Tibial nerve (tissue), 4 donors: ENCODE data around the gene CLHC1. TPM values are rescaled to one million over a fixed set of nuclear protein-coding genes. Genes with fewer than 3 reads are reported as not detected.

ENCODE experiments used
- DNase-seq, 2 donors: peaks; one replicate each; pipeline ENCODE4 v3.0.0-alpha.2; 2019; ENCODE audit warnings: low spot score in 2 of 2
- H3K27ac ChIP-seq, 4 donors: fragments of 200-600 bp; sonication (generic) in 3 of 4; one replicate each; pipeline ENCODE4 v1.5.1; 2017 to 2019; ENCODE audit warnings: mild to moderate bottlenecking in 1 of 4
- H3K27me3 ChIP-seq, 2 donors: fragments of 200-600 bp; sonication (generic) in 1 of 2; one replicate each; pipeline versions ENCODE4 v1.5.1 to v1.6.0; 2017 to 2019
- H3K36me3 ChIP-seq, 3 donors: fragments of 200-600 bp; sonication (generic); one replicate each; pipeline ENCODE4 v1.5.1; 2018 to 2019
- H3K4me1 ChIP-seq, 4 donors: fragments of 200-600 bp; sonication (generic) in 3 of 4; one replicate each; pipeline ENCODE4 v1.5.1; 2017 to 2019
- H3K4me3 ChIP-seq, 4 donors: fragments of 200-600 bp; sonication (generic) in 3 of 4; one replicate each; pipeline ENCODE4 v1.5.1; 2017 to 2019; ENCODE audit warnings: mild to moderate bottlenecking in 1 of 4, moderate library complexity in 1 of 4
- H3K9me3 ChIP-seq, 4 donors: fragments of 200-600 bp; sonication (generic) in 3 of 4; one replicate each; pipeline ENCODE4 v1.5.1; 2017 to 2019
- EP300 ChIP-seq, 2 donors: sonication (generic); formaldehyde crosslinking; IDR thresholded peaks; one replicate each; pipeline ENCODE4 v1.6.1; 2017; ENCODE audit warnings: antibody characterized with exemption in 2 of 2, mild to moderate bottlenecking in 1 of 2
- POLR2A ChIP-seq, 2 donors: fragments of 450-650 bp; IDR thresholded peaks; one replicate each; pipeline ENCODE4 v1.6.1; 2017; ENCODE audit warnings: antibody characterized with exemption in 2 of 2, mild to moderate bottlenecking in 2 of 2, moderate library complexity in 2 of 2
- WGBS, 2 donors: methylation state at CpG; one replicate each; pipeline ENCODE4 v1.1.5; 2018; 5-methylcytosine and 5-hydroxymethylcytosine counted together
- total RNA-seq, 4 donors: library from RNA; depleted of rRNA; stranded (reverse); fragments of >200 nt; gene quantifications; one replicate each; pipeline ENCODE4 v1.1.0, GENCODE V29; 2016
- TF ChIP-seq, protein P1 (sequence below), 5 experiments: fragments of 200-600 bp in 3 of 5; fragments of 450-650 bp in 2 of 5; sonication (generic) in 3 of 5; IDR thresholded peaks; one replicate each; pipeline ENCODE4 v1.5.1; 2016 to 2019; ENCODE audit warnings: antibody characterized with exemption in 5 of 5, mild to moderate bottlenecking in 3 of 5, moderate library complexity in 2 of 5

Gene CLHC1
- total RNA-seq, 4 donors from 2014 or later = 1.7 to 15.6 (median 9.9) TPM

DNA sequence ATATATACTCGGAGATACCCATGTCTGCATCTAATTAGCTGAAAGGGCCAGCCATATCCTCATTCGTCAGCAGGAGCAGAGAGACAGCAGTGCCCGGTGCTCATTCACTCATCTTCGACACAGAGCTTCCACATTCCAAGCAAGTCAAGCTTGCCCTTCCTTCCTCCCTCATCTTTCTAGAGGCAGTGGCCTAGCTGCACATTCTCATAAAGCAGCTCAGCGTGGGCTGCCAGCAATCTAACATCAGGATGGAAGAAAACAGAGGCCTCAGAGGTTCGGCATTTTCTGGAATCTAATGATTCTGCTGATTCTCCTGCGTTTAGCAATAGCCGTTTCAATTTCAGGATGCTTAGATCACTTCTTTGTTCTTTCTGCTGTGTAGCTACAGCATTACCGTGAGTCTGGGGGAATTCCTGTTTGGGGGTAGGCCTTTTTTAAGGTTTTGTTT, 68.8 kb downstream of the CLHC1 start:
- Histone ChIP-seq H3K4me3 (no peak overlapping the region), H3K27ac (peak overlapping the region in 2 of 4 donors; percentile 74 to 82), H3K9me3 (no peaks in the 10 kb centered on the region), H3K27me3 (no peaks in the 10 kb centered on the region), H3K4me1 (peaks cover 0 to 69% (median 15%) of the 10 kb centered on the region in 4 donors), H3K36me3 (no peaks in the 10 kb centered on the region)
- WGBS, 2 donors = 24 to 34% methylated on average over 9 of the region's 9 CpGs
- peak in 1 of 2 donors; percentile 28 for DNase-seq
- no peak for TF ChIP-seq EP300 (IDR thresholded peaks at IDR 0.05)
- TF ChIP-seq, protein P1, sequence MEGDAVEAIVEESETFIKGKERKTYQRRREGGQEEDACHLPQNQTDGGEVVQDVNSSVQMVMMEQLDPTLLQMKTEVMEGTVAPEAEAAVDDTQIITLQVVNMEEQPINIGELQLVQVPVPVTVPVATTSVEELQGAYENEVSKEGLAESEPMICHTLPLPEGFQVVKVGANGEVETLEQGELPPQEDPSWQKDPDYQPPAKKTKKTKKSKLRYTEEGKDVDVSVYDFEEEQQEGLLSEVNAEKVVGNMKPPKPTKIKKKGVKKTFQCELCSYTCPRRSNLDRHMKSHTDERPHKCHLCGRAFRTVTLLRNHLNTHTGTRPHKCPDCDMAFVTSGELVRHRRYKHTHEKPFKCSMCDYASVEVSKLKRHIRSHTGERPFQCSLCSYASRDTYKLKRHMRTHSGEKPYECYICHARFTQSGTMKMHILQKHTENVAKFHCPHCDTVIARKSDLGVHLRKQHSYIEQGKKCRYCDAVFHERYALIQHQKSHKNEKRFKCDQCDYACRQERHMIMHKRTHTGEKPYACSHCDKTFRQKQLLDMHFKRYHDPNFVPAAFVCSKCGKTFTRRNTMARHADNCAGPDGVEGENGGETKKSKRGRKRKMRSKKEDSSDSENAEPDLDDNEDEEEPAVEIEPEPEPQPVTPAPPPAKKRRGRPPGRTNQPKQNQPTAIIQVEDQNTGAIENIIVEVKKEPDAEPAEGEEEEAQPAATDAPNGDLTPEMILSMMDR (IDR thresholded peaks at IDR 0.05) = no peak

GRCh38 chr2:55162284-55163006, 69.6 kb downstream of the CLHC1 start:
- no peaks in the 10 kb centered on the region for H3K9me3 ChIP-seq
- no peaks in the 10 kb centered on the region for H3K36me3 ChIP-seq
- H3K27me3 ChIP-seq = no peaks in the 10 kb centered on the region
- 80 to 84% methylated on average over 11 of the region's 11 CpGs for WGBS, 2 donors
- DNase-seq = no peak
- H3K27ac ChIP-seq = peak overlapping the region in 2 of 4 donors; percentile 74 to 82
- peaks cover 0 to 69% (median 13%) of the 10 kb centered on the region in 4 donors for H3K4me1 ChIP-seq
- no peak for TF ChIP-seq EP300 (IDR thresholded peaks at IDR 0.05)
- TF ChIP-seq, protein P1 (IDR thresholded peaks at IDR 0.05) = no peak
- no peak for TF ChIP-seq POLR2A (IDR thresholded peaks at IDR 0.05)
- H3K4me3 ChIP-seq = no peak overlapping the region

- no peaks in the 10 kb centered on the region for H3K27me3 ChIP-seq
- no peak for DNase-seq
- H3K4me1 ChIP-seq = peaks cover 0 to 69% (median 12%) of the 10 kb centered on the region in 4 donors
- H3K27ac ChIP-seq = peak overlapping the region in 1 of 4 donors; percentile 25
- no peak overlapping the region for H3K4me3 ChIP-seq
- WGBS, 2 donors = 69 to 84% methylated on average over 10 of the region's 10 CpGs
- H3K36me3 ChIP-seq = no peaks in the 10 kb centered on the region
- TF ChIP-seq POLR2A (IDR thresholded peaks at IDR 0.05) (no peak), EP300 (IDR thresholded peaks at IDR 0.05) (no peak)
- TF ChIP-seq, protein P1 (IDR thresholded peaks at IDR 0.05) = no peak
- no peaks in the 10 kb centered on the region for H3K9me3 ChIP-seq
Measured at GRCh38 chr2:55161295-55162210, 70.5 kb downstream of the CLHC1 start.

GRCh38 chr2:55160422-55160821, 71.7 kb downstream of the CLHC1 start:
- H3K4me3 ChIP-seq = no peak overlapping the region
- TF ChIP-seq EP300 (IDR thresholded peaks at IDR 0.05) (no peak), POLR2A (IDR thresholded peaks at IDR 0.05) (no peak)
- TF ChIP-seq, protein P1 (IDR thresholded peaks at IDR 0.05) = no peak
- H3K36me3 ChIP-seq = no peaks in the 10 kb centered on the region
- no peaks in the 10 kb centered on the region for H3K27me3 ChIP-seq
- WGBS, 2 donors = 75 to 95% methylated on average over 2 of the region's 2 CpGs
- peaks cover 0 to 75% (median 13%) of the 10 kb centered on the region in 4 donors for H3K4me1 ChIP-seq
- no peak overlapping the region for H3K27ac ChIP-seq
- no peak for DNase-seq
- H3K9me3 ChIP-seq = no peaks in the 10 kb centered on the region
